ENCODE measurements around the gene AGBL1. TPM values are rescaled to one million over a fixed set of nuclear protein-coding genes. Genes with fewer than 3 reads are reported as not detected.

AGBL1 gene
- total and polyA plus RNA-seq, 2 donors (not counting 3 experiments of a cell fraction or from before 2014, with no cell fraction given): not detected

DNA sequence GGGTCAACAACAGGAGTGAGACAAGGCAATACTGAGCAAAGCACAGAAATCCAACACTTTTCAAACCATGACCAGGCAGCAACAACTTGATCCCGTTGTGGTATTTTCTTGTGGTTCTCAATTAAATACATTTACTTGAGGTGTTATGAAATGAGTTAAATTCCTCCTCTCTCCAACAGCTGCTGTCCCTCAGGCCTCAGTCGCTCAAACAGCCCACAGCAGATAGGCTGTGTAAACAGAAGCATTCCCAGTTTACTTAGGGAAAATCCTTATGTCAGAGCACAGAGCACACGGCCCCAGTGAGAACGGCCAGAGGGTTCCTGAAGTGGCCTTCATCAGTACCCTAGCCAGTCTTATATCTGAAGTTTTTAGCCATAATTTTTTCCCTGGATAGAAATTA lies 359.9 kb downstream of the AGBL1 start:
- ChIA-PET POLR2A (no interaction called here), CTCF (no interaction called here)
- no peaks in the 10 kb centered on the region for H3K36me3 ChIP-seq (ENCODE audit: control insufficient read depth in 2 of 2, extremely low read depth in 1 of 2, insufficient read depth in 2 of 2, low read length in 2 of 2)
- peaks cover 2% of the 10 kb centered on the region for H3K9me3 ChIP-seq (replicated peaks; ENCODE audit: control insufficient read depth, insufficient read depth, low read length)
- no peak overlapping the region for H3K9ac ChIP-seq (replicated peaks; ENCODE audit: extremely low read depth, insufficient read depth, low read length)
- no peaks in the 10 kb centered on the region for H3K4me1 ChIP-seq (ENCODE audit: control insufficient read depth, extremely low read depth, insufficient read depth, low read length)
- H3K4me2 ChIP-seq (ENCODE audit: insufficient read depth, low read length): no peak overlapping the region
- H2AFZ ChIP-seq (ENCODE audit: low read depth, low read length): no peak overlapping the region
- no peaks in the 10 kb centered on the region for H3K9me1 ChIP-seq (replicated peaks; ENCODE audit: control insufficient read depth, extremely low read depth, insufficient read depth, low read length)
- dilution Hi-C loops (cut with MboI; ENCODE audit: extremely low pct_ligation_motif_present, low sequenced_read_pairs) (no loop called here), intact Hi-C loops (cut with micrococcal nuclease) (no loop called here)
- FAIRE-seq (no peak), DNase-seq (ENCODE audit: low read depth, low spot score) (no peak)
- H3K27ac ChIP-seq (ENCODE audit: insufficient read depth, low read depth, low read length): no peak overlapping the region
- BruUV-seq (replicated peaks): no TSS peak
- H4K20me1 ChIP-seq (replicated peaks; ENCODE audit: control insufficient read depth, extremely low read depth, insufficient read depth, low read length): no peaks in the 10 kb centered on the region
- H3K27me3 ChIP-seq (ENCODE audit: control insufficient read depth in 2 of 2, insufficient read depth in 2 of 2, low read length in 2 of 2): no peaks in the 10 kb centered on the region
- H3K4me3 ChIP-seq (replicated peaks in 1 of 3; ENCODE audit: insufficient read depth in 1 of 3, low read depth in 1 of 3, low read length in 3 of 3): no peak overlapping the region
- TF ChIP-seq, protein P1, sequence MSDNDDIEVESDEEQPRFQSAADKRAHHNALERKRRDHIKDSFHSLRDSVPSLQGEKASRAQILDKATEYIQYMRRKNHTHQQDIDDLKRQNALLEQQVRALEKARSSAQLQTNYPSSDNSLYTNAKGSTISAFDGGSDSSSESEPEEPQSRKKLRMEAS (IDR thresholded peaks at IDR 0.05; ENCODE audit: insufficient read depth, insufficient read length): no peak
- no peak for TF ChIP-seq POLR2A (IDR thresholded peaks at IDR 0.05; ENCODE audit: low read depth, low read length)
- no peak for TF ChIP-seq JUN (IDR thresholded peaks at IDR 0.05; ENCODE audit: borderline replicate concordance, insufficient read depth, insufficient read length, low read depth)
- no peak for TF ChIP-seq EZH2 (IDR thresholded peaks at IDR 0.05; ENCODE audit: borderline replicate concordance, low read depth, low read length, severe bottlenecking)
- no peak for TF ChIP-seq FOS (IDR thresholded peaks at IDR 0.05; ENCODE audit: borderline replicate concordance, insufficient read depth, low read length)
- TF ChIP-seq, protein P2, sequence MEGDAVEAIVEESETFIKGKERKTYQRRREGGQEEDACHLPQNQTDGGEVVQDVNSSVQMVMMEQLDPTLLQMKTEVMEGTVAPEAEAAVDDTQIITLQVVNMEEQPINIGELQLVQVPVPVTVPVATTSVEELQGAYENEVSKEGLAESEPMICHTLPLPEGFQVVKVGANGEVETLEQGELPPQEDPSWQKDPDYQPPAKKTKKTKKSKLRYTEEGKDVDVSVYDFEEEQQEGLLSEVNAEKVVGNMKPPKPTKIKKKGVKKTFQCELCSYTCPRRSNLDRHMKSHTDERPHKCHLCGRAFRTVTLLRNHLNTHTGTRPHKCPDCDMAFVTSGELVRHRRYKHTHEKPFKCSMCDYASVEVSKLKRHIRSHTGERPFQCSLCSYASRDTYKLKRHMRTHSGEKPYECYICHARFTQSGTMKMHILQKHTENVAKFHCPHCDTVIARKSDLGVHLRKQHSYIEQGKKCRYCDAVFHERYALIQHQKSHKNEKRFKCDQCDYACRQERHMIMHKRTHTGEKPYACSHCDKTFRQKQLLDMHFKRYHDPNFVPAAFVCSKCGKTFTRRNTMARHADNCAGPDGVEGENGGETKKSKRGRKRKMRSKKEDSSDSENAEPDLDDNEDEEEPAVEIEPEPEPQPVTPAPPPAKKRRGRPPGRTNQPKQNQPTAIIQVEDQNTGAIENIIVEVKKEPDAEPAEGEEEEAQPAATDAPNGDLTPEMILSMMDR (IDR thresholded peaks at IDR 0.05; ENCODE audit: extremely low read depth in 1 of 2, insufficient read depth in 1 of 2, low read depth in 1 of 2, low read length in 2 of 2): no peak
- no peak for TF ChIP-seq POLR2AphosphoS5 (IDR thresholded peaks at IDR 0.05; ENCODE audit: insufficient read depth, low read depth, low read length)
- no peak for TF ChIP-seq MYC (IDR thresholded peaks at IDR 0.05; ENCODE audit: low read depth, low read length)
- TF ChIP-seq GATA2 (IDR thresholded peaks at IDR 0.05; ENCODE audit: insufficient read depth, insufficient read length, low read depth, low read length): no peak
- H3K79me2 ChIP-seq (ENCODE audit: control insufficient read depth, insufficient read depth, low read length): no peaks in the 10 kb centered on the region

Measured in endothelial cell of umbilical vein (primary cell).